HFFc6 (cell line): ENCODE measurements around the gene DEK. TPM values are rescaled to one million over a fixed set of nuclear protein-coding genes. Genes with fewer than 3 reads are reported as not detected.

Experiments used
- DNase-seq: peaks from one replicate; pipeline ENCODE4 v3.0.0-alpha.2; 2018
- H3K27ac Mint-ChIP-seq: 2 replicates; pipeline ENCODE4 v1.8.0; 2020; ENCODE audit warnings: mild to moderate bottlenecking, mixed read lengths
- H3K27me3 Mint-ChIP-seq: 2 replicates; pipeline ENCODE4 v1.8.0; 2021; ENCODE audit warnings: mild to moderate bottlenecking, moderate library complexity, mixed read lengths; ENCODE audit not compliant: insufficient read depth
- H3K36me3 Mint-ChIP-seq: 2 replicates; pipeline ENCODE4 v1.8.0; 2021; ENCODE audit warnings: low read depth, mixed read lengths
- H3K4me1 Mint-ChIP-seq: 2 replicates; pipeline ENCODE4 v1.8.0; 2020; ENCODE audit warnings: low read depth, mixed read lengths
- H3K4me3 Mint-ChIP-seq: 2 replicates; pipeline ENCODE4 v1.8.0; 2020; ENCODE audit warnings: mild to moderate bottlenecking, moderate library complexity, mixed read lengths
- H3K9me3 Mint-ChIP-seq: 2 replicates; pipeline ENCODE4 v1.8.0; 2020; ENCODE audit warnings: mild to moderate bottlenecking, mixed read lengths
- total RNA-seq, 6 experiments: library from RNA; stranded (reverse); fragmentation: NEBNext Ultra II Directional; extraction: Animal tissue kit (Norgen Biotek cat#: 25700); gene quantifications; 2 replicates in 1 of 6; 3 replicates in 5 of 6; pipeline ENCODE4 v1.2.3, GENCODE V29; 2021
- TF ChIP-seq, protein P1 (sequence below): fragments of 200-600 bp; sonication (generic); IDR thresholded peaks from 2 replicates; pipeline ENCODE4 v1.5.0; 2021; ENCODE audit warnings: antibody characterized with exemption, mild to moderate bottlenecking

The DEK gene
- total RNA-seq, 6 experiments from 2014 or later, result 76.7 to 144 (median 132) TPM

DNA sequence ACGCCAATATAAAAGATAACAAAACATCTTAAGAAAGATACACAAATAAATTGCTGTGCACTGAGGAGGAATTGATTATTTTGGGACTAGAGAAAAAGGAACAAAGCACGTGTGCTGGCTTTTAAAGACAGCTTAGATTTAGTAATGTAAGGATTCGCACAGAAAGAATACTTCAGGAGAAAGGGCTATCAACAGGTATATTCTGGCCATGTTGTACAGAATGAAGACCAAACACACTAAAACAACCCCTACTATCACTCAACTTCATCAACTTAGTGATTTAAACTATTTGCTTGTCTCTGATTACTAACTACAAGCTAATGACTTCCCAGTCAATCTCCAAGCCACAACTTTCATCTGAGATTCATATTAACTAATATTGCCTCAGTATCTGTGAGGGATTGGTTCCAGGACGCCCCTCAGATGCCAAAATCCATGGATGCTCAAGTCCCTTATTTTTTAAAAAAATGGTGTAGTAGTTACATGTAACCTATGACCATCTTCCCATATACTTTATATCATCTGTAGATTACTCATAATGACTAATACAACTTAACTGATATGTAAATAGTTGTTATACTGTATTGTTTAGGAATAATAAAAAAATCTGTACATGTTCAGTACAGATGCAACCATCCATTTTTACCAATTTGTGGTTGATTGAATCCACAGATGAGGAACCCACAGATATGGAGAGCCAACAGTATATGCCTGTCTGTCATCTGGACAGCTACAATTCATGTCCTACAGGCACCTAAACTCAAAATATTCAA, 4.5 kb downstream of the DEK start:
- DNase-seq, result no peak
- Mint-ChIP-seq H3K27me3 (no peaks in the 10 kb centered on the region; the same call in 1 of the 2 replicates), H3K4me1 (peaks cover 53% of the 10 kb centered on the region), H3K9me3 (no peaks in the 10 kb centered on the region; the same call in 1 of the 2 replicates), H3K36me3 (peaks cover 49% of the 10 kb centered on the region), H3K4me3 (peak overlapping the region; percentile 97), H3K27ac (peak overlapping the region; percentile 88)
- TF ChIP-seq, protein P1, sequence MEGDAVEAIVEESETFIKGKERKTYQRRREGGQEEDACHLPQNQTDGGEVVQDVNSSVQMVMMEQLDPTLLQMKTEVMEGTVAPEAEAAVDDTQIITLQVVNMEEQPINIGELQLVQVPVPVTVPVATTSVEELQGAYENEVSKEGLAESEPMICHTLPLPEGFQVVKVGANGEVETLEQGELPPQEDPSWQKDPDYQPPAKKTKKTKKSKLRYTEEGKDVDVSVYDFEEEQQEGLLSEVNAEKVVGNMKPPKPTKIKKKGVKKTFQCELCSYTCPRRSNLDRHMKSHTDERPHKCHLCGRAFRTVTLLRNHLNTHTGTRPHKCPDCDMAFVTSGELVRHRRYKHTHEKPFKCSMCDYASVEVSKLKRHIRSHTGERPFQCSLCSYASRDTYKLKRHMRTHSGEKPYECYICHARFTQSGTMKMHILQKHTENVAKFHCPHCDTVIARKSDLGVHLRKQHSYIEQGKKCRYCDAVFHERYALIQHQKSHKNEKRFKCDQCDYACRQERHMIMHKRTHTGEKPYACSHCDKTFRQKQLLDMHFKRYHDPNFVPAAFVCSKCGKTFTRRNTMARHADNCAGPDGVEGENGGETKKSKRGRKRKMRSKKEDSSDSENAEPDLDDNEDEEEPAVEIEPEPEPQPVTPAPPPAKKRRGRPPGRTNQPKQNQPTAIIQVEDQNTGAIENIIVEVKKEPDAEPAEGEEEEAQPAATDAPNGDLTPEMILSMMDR, result no peak

DNA sequence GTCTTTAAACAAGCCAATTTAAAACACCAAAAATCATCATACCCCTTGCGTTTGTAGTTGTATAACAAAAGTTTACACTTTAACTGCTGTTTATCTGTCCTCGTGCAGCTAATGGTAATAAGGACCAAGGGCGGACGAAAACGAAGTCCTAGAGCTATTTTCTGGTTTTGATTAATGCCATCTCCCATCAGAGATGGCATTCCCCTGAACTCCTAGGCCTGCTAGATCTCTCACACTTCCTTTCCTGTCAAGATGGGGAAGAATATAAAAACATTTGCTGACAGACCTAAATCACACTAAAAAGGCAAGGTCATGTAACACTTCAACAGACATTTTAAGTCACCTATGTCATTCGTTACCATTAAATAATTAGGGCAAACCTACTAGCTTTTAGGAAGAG, 9.5 kb downstream of the DEK start:
- Mint-ChIP-seq H3K9me3 (no peaks in the 10 kb centered on the region), H3K36me3 (peaks cover 33% of the 10 kb centered on the region), H3K27ac (0 out of 2 replicates have a peak overlapping the region, but pooled peaks have one; percentile 5), H3K27me3 (no peaks in the 10 kb centered on the region; the same call in 1 of the 2 replicates), H3K4me1 (peaks cover 29% of the 10 kb centered on the region), H3K4me3 (no peak overlapping the region)
- no peak for DNase-seq
- TF ChIP-seq, protein P1, result no peak

DNA sequence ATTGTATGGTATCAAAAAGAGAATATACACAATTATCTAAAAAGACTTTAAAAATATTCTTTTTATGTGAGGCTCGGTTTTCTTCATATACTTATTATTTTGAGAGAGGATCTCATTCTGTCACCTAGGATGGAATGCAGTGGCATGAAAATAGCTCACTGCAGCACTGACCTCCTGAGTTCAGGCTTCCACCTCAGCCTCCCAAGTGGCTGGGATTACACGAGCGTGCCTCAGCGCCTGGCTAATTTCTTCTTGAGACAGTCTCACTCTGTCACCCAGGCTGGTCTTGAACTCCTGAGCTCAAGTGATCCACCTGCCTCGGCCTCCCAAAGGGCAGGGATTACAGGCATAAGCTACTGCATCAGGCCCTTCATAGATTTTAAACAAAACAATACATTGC, 10.7 kb downstream of the DEK start:
- Mint-ChIP-seq H3K9me3 (no peaks in the 10 kb centered on the region), H3K4me1 (peaks cover 32% of the 10 kb centered on the region), H3K36me3 (peaks cover 40% of the 10 kb centered on the region), H3K27ac (no peak overlapping the region), H3K27me3 (no peaks in the 10 kb centered on the region; the same call in 1 of the 2 replicates), H3K4me3 (no peak overlapping the region)
- TF ChIP-seq, protein P1, result no peak
- no peak for DNase-seq

DNA sequence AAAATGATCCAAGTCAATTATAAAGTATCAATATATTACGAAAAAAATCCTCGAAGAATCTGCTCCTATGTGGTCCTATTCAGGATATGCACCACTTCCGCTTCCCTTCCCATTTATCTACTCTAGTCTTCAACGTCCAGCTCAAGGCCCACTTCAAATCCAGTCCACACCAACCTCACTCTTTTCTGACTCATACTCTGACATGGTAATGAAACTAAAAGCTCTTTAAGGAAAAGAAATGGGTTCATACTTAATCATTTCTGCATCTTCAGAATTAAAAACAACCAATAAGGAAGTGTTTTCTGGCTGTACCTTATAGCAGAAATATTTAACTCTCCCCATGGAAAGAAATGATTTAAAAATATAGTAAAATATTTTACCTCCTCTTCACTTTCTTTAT, 15.1 kb downstream of the DEK start:
- H3K27ac Mint-ChIP-seq, result peak overlapping the region; percentile 1; the same call in 1 of the 2 replicates
- H3K4me3 Mint-ChIP-seq, result no peak overlapping the region
- TF ChIP-seq, protein P1, result no peak
- peaks cover 47% of the 10 kb centered on the region for H3K4me1 Mint-ChIP-seq
- peaks cover 48% of the 10 kb centered on the region for H3K36me3 Mint-ChIP-seq
- DNase-seq, result no peak
- no peaks in the 10 kb centered on the region; the same call in 1 of the 2 replicates for H3K27me3 Mint-ChIP-seq
- no peaks in the 10 kb centered on the region for H3K9me3 Mint-ChIP-seq

DNA sequence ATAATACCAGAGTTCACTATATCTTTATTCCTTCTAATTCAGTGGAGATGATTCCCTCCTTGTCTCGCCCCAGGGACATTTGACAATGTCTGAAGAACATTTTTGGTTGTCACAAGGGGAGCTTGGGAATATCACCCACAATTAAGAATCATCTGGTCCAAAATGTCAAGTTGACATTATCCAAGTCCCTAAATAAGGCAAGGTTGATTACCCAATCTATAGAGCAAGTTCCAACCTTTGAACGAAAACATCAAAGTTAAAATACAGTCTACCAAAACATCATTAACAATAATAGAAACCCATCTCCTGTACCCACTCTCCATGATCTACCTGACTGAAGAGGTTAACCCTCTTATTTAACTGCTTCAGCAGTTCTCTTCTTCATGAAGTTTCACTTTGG, 15.6 kb downstream of the DEK start:
- peaks cover 54% of the 10 kb centered on the region for H3K36me3 Mint-ChIP-seq
- H3K27me3 Mint-ChIP-seq, result no peaks in the 10 kb centered on the region; the same call in 1 of the 2 replicates
- peaks cover 48% of the 10 kb centered on the region for H3K4me1 Mint-ChIP-seq
- no peak overlapping the region for H3K4me3 Mint-ChIP-seq
- no peak overlapping the region for H3K27ac Mint-ChIP-seq
- DNase-seq, result no peak
- H3K9me3 Mint-ChIP-seq, result no peaks in the 10 kb centered on the region
- TF ChIP-seq, protein P1, result no peak
